ENCODE measurements around the gene CD2AP. TPM values are rescaled to one million over a fixed set of nuclear protein-coding genes. Genes with fewer than 3 reads are reported as not detected.
A peak's percentile ranks its signal among the peaks of the same experiment; 100 is the strongest.
"Not testable (repeated sequence)": the region's sequence is repeated elsewhere in the genome, so short reads cannot be mapped to it uniquely, and the experiment has no call there.

Gene CD2AP
- polyA plus RNA-seq, 12 donors, result 9.4 to 20.5 (median 13.7) TPM; not detected in 1

- DNase-seq, result not testable (repeated sequence)
These were observed 75.7 kb downstream of the CD2AP start for GRCh38 chr6:47553243-47553642.

GRCh38 chr6:47556459-47556858, 78.9 kb downstream of the CD2AP start:
- DNase-seq, result not testable (repeated sequence)

- no peak for DNase-seq
These were observed 85.6 kb downstream of the CD2AP start for GRCh38 chr6:47563162-47563561.

- not testable (repeated sequence) for DNase-seq
These were observed 89.0 kb downstream of the CD2AP start for GRCh38 chr6:47566602-47567001.

GRCh38 chr6:47567586-47567985, 90.0 kb downstream of the CD2AP start:
- DNase-seq, result no peak

- DNase-seq, result no peak
These were observed 93.9 kb downstream of the CD2AP start for GRCh38 chr6:47571488-47571887.

GRCh38 chr6:47573109-47573508, 95.5 kb downstream of the CD2AP start:
- no peak for DNase-seq

- DNase-seq, result no peak
These were observed 97.2 kb downstream of the CD2AP start for GRCh38 chr6:47574789-47575188.

- DNase-seq, result no peak
These were observed 101.5 kb downstream of the CD2AP start for GRCh38 chr6:47579040-47579439.

- no peak for DNase-seq
These were observed 104.0 kb downstream of the CD2AP start for GRCh38 chr6:47581591-47581990.

GRCh38 chr6:47587493-47587892, 109.9 kb downstream of the CD2AP start:
- no peak for DNase-seq

GRCh38 chr6:47592131-47592840, 114.7 kb downstream of the CD2AP start:
- peak; percentile 4 for DNase-seq

GRCh38 chr6:47593979-47594378, 116.4 kb downstream of the CD2AP start:
- no peak for DNase-seq

GRCh38 chr6:47595785-47596184, 118.2 kb downstream of the CD2AP start:
- DNase-seq, result no peak

- DNase-seq, result no peak
These were observed 120.8 kb downstream of the CD2AP start for GRCh38 chr6:47598367-47598766.

- no peak for DNase-seq
These were observed 121.9 kb downstream of the CD2AP start for GRCh38 chr6:47599512-47599911.

- no peak for DNase-seq
These were observed 125.6 kb downstream of the CD2AP start for GRCh38 chr6:47603227-47603626.

- DNase-seq, result no peak
These were observed 126.4 kb downstream of the CD2AP start for GRCh38 chr6:47603995-47604394.

- no peak for DNase-seq
These were observed 144.4 kb downstream of the CD2AP start for GRCh38 chr6:47621838-47622449.

GRCh38 chr6:47626782-47627181, 149.2 kb downstream of the CD2AP start:
- no peak for DNase-seq

- DNase-seq, result no peak
These were observed 151.1 kb downstream of the CD2AP start for GRCh38 chr6:47628448-47629272.

GRCh38 chr6:47629954-47630353, 152.4 kb downstream of the CD2AP start:
- no peak for DNase-seq

GRCh38 chr6:47630587-47630986, 153.0 kb downstream of the CD2AP start:
- no peak for DNase-seq

Measured in muscle of arm (tissue), 12 donors.